ENCODE measurements around the gene LAMB1. TPM values are rescaled to one million over a fixed set of nuclear protein-coding genes. Genes with fewer than 3 reads are reported as not detected.

Gene LAMB1
- total RNA-seq, 2 donors from 2014 or later, result 0.10 TPM; not detected in 1

DNA sequence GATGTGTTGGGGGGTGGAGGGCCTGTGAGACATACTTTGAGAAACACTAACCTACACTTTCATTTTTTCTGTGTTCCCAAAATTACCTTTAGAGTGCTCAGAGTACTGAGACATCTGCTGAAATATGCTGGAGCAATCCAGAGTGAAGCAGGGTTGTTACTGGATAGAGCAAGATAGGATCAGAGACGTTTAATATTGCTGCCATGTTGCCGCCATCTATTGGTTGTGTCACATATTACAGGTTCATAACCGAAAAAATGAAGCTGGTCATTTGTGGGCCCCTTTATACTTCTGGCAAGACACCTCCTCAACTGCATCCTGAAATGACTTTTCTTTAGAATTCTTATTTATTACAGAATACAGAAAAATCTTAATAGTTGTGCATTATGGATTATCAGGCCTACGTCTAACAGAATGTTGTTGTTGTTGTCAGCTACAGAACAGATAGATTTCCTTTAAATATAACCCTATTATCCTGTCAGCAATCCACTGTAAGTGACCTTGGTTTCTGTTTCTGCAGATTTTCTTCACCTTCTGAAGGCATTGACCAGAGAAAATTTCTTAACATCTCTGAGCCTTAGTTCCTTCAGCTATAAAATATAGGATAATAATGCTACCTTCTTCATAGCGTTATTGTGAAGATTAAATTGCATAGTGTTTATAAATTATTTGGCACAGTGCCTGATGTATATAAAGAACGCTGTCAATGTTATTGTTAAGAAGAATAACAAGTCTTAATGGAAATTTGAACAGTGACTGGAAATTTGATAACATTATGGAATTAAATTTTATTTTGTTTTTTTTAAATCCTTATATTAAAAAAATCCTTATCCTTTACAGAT is 128.1 kb downstream of the LAMB1 start:
- ATAC-seq (replicated peaks in 1 of 2), result peak; percentile 75 to 79
- Mint-ChIP-seq H3K4me3 (no peak overlapping the region), H3K27me3 (ENCODE audit: low read depth) (peaks cover 4% of the 10 kb centered on the region), H3K36me3 (ENCODE audit: insufficient read depth in 2 of 2) (no peaks in the 10 kb centered on the region), H3K9me3 (no peaks in the 10 kb centered on the region), H3K27ac (no peak overlapping the region), H3K4me1 (ENCODE audit: low read depth) (peaks cover 32% of the 10 kb centered on the region)
- DNase-seq, result peak; percentile 32 to 49

DNA sequence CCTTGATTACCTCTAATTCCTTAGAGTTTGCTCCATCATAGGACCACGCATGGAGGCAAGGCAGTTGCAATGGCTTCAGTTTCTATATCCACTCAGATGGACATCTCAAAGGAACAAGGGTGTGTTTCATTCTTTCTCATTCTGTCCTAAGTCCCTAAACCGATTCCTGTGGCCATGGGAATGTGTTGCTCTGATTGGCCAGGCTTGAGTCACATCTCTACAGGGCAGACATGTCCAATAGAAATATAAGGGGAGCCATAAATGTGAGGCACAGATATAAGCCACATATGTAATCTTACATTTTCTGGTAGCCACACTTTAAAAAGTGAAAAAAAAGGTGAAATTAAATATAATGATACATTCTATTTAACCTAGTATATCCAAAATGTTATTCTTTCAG is 128.8 kb downstream of the LAMB1 start:
- Mint-ChIP-seq H3K4me3 (no peak overlapping the region), H3K36me3 (ENCODE audit: insufficient read depth in 2 of 2) (no peaks in the 10 kb centered on the region), H3K27me3 (ENCODE audit: low read depth) (no peaks in the 10 kb centered on the region), H3K27ac (no peak overlapping the region), H3K4me1 (ENCODE audit: low read depth) (peaks cover 25% of the 10 kb centered on the region), H3K9me3 (no peaks in the 10 kb centered on the region)
- no peak for DNase-seq
- no peak for ATAC-seq (replicated peaks in 1 of 2)

Other genes starting within 250 kb of the LAMB1 start
- not detected for gene SLC26A3, start 199.9 kb downstream of the LAMB1 start, total RNA-seq
- 100 to 1,000 TPM; 104 to 105 TPM for gene DLD, start 112.0 kb downstream of the LAMB1 start, total RNA-seq
- gene LAMB4, start 127.2 kb upstream of the LAMB1 start, total RNA-seq, result not detected

Data from activated T-cell treated with anti-CD3 and anti-CD28 coated beads, Interleukin-2, amount 50 U/mL, for 72 hours (primary cell).